Measurements from ENCODE around the gene PDLIM5.

The PDLIM5 gene

GRCh38 chr4:94426783-94427182, 25.0 kb upstream of the PDLIM5 start:
- no peak overlapping the region for H3K4me3 ChIP-seq (ENCODE audit: low read depth, low read length)
- no peak for DNase-seq (ENCODE audit: low read depth)
- no peak for TF ChIP-seq CTCF (IDR thresholded peaks at IDR 0.05; ENCODE audit: insufficient read depth, low read depth, low read length, missing control alignments)

DNA sequence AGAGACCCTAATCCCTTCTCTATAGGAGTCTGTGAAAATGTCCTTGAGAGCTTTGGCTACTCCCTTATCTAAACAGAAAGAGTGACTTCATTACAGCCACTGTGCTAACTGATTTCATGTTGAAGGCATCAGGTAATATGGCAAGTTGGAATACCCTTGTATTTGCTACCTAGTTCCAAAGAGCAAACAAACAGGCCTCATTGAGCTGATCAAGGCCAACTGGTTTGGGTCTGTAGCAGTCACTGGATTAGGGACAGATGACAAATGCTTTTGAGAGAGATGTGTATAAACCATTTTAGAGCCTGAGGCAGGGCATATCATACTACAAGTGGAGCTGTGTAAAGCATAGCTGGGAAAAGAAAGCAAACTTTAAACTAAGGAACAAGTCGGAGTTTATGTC, 22.9 kb upstream of the PDLIM5 start:
- TF ChIP-seq CTCF (IDR thresholded peaks at IDR 0.05; ENCODE audit: insufficient read depth, low read depth, low read length, missing control alignments) = no peak
- DNase-seq (ENCODE audit: low read depth) = no peak
- no peak overlapping the region for H3K4me3 ChIP-seq (ENCODE audit: low read depth, low read length)

GRCh38 chr4:94430406-94430805, 21.3 kb upstream of the PDLIM5 start:
- TF ChIP-seq CTCF (IDR thresholded peaks at IDR 0.05; ENCODE audit: insufficient read depth, low read depth, low read length, missing control alignments) = no peak
- no peak overlapping the region for H3K4me3 ChIP-seq (ENCODE audit: low read depth, low read length)
- DNase-seq (ENCODE audit: low read depth) = no peak

DNA sequence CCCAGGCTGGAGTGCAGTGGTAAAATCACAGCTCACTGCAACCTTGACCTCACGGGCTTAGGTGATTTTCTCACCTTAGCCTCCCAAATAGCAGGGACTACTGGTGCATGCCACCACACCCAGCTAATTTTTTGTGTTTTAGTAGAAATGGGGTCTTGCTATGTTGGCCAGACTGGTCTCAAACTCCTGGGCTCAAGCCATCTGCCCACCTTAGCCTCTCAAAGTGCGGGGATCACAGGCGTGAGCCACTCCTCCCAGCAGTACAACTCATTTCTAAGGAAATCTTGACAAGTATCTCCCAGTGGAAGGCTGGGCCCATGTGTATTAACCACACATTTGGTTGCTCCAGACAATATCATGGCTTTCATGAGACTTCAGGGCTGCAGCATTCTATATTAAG, 20.4 kb upstream of the PDLIM5 start:
- no peak for DNase-seq (ENCODE audit: low read depth)
- H3K4me3 ChIP-seq (ENCODE audit: low read depth, low read length) = no peak overlapping the region
- TF ChIP-seq CTCF (IDR thresholded peaks at IDR 0.05; ENCODE audit: insufficient read depth, low read depth, low read length, missing control alignments) = no peak

- H3K4me3 ChIP-seq (ENCODE audit: low read depth, low read length) = no peak overlapping the region
- TF ChIP-seq CTCF (IDR thresholded peaks at IDR 0.05; ENCODE audit: insufficient read depth, low read depth, low read length, missing control alignments) = no peak
- DNase-seq (ENCODE audit: low read depth) = no peak
These were observed 17.2 kb upstream of the PDLIM5 start for GRCh38 chr4:94434505-94434904.

DNA sequence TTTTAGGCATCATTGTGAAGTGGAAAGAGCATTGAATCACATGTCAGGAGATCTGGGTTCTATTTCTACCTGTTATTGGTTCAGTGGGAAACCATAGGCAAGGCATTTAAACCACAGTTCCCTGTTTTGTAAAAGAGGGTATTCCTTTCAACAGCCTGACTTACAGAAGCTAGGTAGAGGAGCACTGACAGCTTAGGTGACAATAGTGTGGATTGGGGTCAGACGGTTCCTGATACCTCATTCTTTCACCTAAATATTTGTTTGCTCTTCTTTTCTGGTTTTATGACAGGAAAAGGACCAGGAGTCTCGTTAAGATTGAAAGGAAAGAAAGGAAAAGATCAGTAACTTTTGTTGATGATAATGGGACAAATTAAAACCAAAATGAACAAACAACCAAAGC, 15.9 kb upstream of the PDLIM5 start:
- TF ChIP-seq CTCF (IDR thresholded peaks at IDR 0.05; ENCODE audit: insufficient read depth, low read depth, low read length, missing control alignments) = no peak
- no peak for DNase-seq (ENCODE audit: low read depth)
- H3K4me3 ChIP-seq (ENCODE audit: low read depth, low read length) = no peak overlapping the region

- H3K4me3 ChIP-seq (ENCODE audit: low read depth, low read length) = no peak overlapping the region
- DNase-seq (ENCODE audit: low read depth) = no peak
- TF ChIP-seq CTCF (IDR thresholded peaks at IDR 0.05; ENCODE audit: insufficient read depth, low read depth, low read length, missing control alignments) = no peak
These were observed 15.2 kb upstream of the PDLIM5 start for GRCh38 chr4:94436512-94436911.
